Daoy (cell line): ENCODE measurements around the gene GDPD2. TPM values are rescaled to one million over a fixed set of nuclear protein-coding genes. Genes with fewer than 3 reads are reported as not detected.
"Not testable (repeated sequence)": the region's sequence is repeated elsewhere in the genome, so short reads cannot be mapped to it uniquely, and the experiment has no call there.

Source experiments
- DNase-seq: peaks from one replicate; pipeline ENCODE4 v3.0.0-alpha.2; 2015; ENCODE audit warnings: low read depth
- total RNA-seq: library from RNA; depleted of rRNA; stranded (reverse); fragments of >200 nt; shearing (Covaris generic); gene quantifications from 2 replicates; pipeline ENCODE4 v1.2.3, GENCODE V29; 2014; rRNA removed

The GDPD2 gene
- total RNA-seq, result not detected in 2 replicates

GRCh38 chrX:70422851-70423341, at the start of gene GDPD2:
Gene GDPD2, plus strand, starts transcription at chrX:70423314. Its CDS starts 1,671 bp downstream, at chrX:70424985.
- DNase-seq, result peak; percentile 48

- no peak for DNase-seq
Measured at GRCh38 chrX:70386235-70386634, 36.9 kb upstream of the GDPD2 start.

- DNase-seq, result no peak
Measured at GRCh38 chrX:70398899-70399298, 24.2 kb upstream of the GDPD2 start.

- not testable (repeated sequence) for DNase-seq
Measured at GRCh38 chrX:70400181-70400580, 22.9 kb upstream of the GDPD2 start.

GRCh38 chrX:70402721-70403120, 20.4 kb upstream of the GDPD2 start:
- DNase-seq, result no peak

GRCh38 chrX:70405003-70405402, 18.1 kb upstream of the GDPD2 start:
- no peak for DNase-seq

- no peak for DNase-seq
Measured at GRCh38 chrX:70410921-70411320, 12.2 kb upstream of the GDPD2 start.

- no peak for DNase-seq
Measured at GRCh38 chrX:70411475-70411874, 11.6 kb upstream of the GDPD2 start.

GRCh38 chrX:70421618-70422017, 1.5 kb upstream of the GDPD2 start:
- no peak for DNase-seq

GRCh38 chrX:70423936-70424675, 992 bp downstream of the GDPD2 start:
- no peak for DNase-seq

GRCh38 chrX:70424801-70425200, 1.7 kb downstream of the GDPD2 start:
- no peak for DNase-seq

- no peak for DNase-seq
Measured at GRCh38 chrX:70426286-70427278, 3.5 kb downstream of the GDPD2 start.

GRCh38 chrX:70427365-70427764, 4.3 kb downstream of the GDPD2 start:
- DNase-seq, result no peak

- no peak for DNase-seq
Measured at GRCh38 chrX:70429759-70430158, 6.6 kb downstream of the GDPD2 start.

- no peak for DNase-seq
Measured at GRCh38 chrX:70432936-70433847, 10.1 kb downstream of the GDPD2 start.

- peak; percentile 64 for DNase-seq
Measured at GRCh38 chrX:70433848-70434351, 10.8 kb downstream of the GDPD2 start.

GRCh38 chrX:70434352-70434866, 11.3 kb downstream of the GDPD2 start:
- peak; percentile 86 for DNase-seq

GRCh38 chrX:70434914-70435586, 11.9 kb downstream of the GDPD2 start:
- DNase-seq, result peak; percentile 23

GRCh38 chrX:70436343-70436742, 13.2 kb downstream of the GDPD2 start:
- DNase-seq, result no peak

- DNase-seq, result no peak
Measured at GRCh38 chrX:70437011-70437410, 13.9 kb downstream of the GDPD2 start.
